Activated naive CD8-positive, alpha-beta T cell treated with anti-CD3 and anti-CD28 coated beads, Interleukin-2, amount 50 U/mL, for 24 hours (primary cell): ENCODE results near the gene EFHC2.

Experiments used
- ATAC-seq: fragments of 150-1000 bp; cut with Tn5 transposase; one replicate; pipeline ENCODE4 v1.10.0; 2021
- DNase-seq: peaks from one replicate; pipeline ENCODE4 v3.0.0; 2021
- H3K27ac Mint-ChIP-seq: one replicate; pipeline ENCODE4 v1.8.0; 2021; ENCODE audit warnings: mild to moderate bottlenecking, mixed read lengths
- H3K27me3 Mint-ChIP-seq: one replicate; pipeline ENCODE4 v1.8.0; 2021; ENCODE audit warnings: mixed read lengths
- H3K36me3 Mint-ChIP-seq: one replicate; pipeline ENCODE4 v1.8.0; 2021; ENCODE audit warnings: low read depth, mixed read lengths
- H3K4me1 Mint-ChIP-seq: one replicate; pipeline ENCODE4 v1.8.0; 2021; ENCODE audit warnings: mixed read lengths
- H3K4me3 Mint-ChIP-seq: one replicate; pipeline ENCODE4 v1.8.0; 2021; ENCODE audit warnings: mild to moderate bottlenecking, moderate library complexity, mixed read lengths
- H3K9me3 Mint-ChIP-seq: one replicate; pipeline ENCODE4 v1.8.0; 2021; ENCODE audit warnings: mixed read lengths

Gene EFHC2

GRCh38 chrX:44178274-44179053 lies 165.0 kb downstream of the EFHC2 start:
- Mint-ChIP-seq H3K27ac (no peak overlapping the region), H3K36me3 (peaks cover 2% of the 10 kb centered on the region), H3K9me3 (peaks cover 7% of the 10 kb centered on the region), H3K4me3 (no peak overlapping the region), H3K27me3 (no peaks in the 10 kb centered on the region), H3K4me1 (no peaks in the 10 kb centered on the region)
- ATAC-seq (no peak), DNase-seq (no peak)

- ATAC-seq (no peak), DNase-seq (no peak)
- Mint-ChIP-seq H3K4me3 (no peak overlapping the region), H3K36me3 (peaks cover 2% of the 10 kb centered on the region), H3K9me3 (peaks cover 7% of the 10 kb centered on the region), H3K27me3 (no peaks in the 10 kb centered on the region), H3K27ac (no peak overlapping the region), H3K4me1 (no peaks in the 10 kb centered on the region)
Measured at GRCh38 chrX:44175455-44175854, 168.0 kb downstream of the EFHC2 start.

GRCh38 chrX:44174061-44174460 lies 169.4 kb downstream of the EFHC2 start:
- peaks cover 7% of the 10 kb centered on the region for H3K9me3 Mint-ChIP-seq
- no peaks in the 10 kb centered on the region for H3K4me1 Mint-ChIP-seq
- DNase-seq, result no peak
- H3K4me3 Mint-ChIP-seq, result no peak overlapping the region
- H3K27me3 Mint-ChIP-seq, result no peaks in the 10 kb centered on the region
- ATAC-seq, result no peak
- H3K36me3 Mint-ChIP-seq, result peaks cover 2% of the 10 kb centered on the region
- no peak overlapping the region for H3K27ac Mint-ChIP-seq

- H3K4me1 Mint-ChIP-seq, result no peaks in the 10 kb centered on the region
- DNase-seq (no peak), ATAC-seq (no peak)
- H3K27me3 Mint-ChIP-seq, result no peaks in the 10 kb centered on the region
- H3K27ac Mint-ChIP-seq, result no peak overlapping the region
- H3K36me3 Mint-ChIP-seq, result peaks cover 2% of the 10 kb centered on the region
- H3K4me3 Mint-ChIP-seq, result no peak overlapping the region
- peaks cover 7% of the 10 kb centered on the region for H3K9me3 Mint-ChIP-seq
Measured at GRCh38 chrX:44173219-44173618, 170.3 kb downstream of the EFHC2 start.

GRCh38 chrX:44167116-44167515 lies 176.4 kb downstream of the EFHC2 start:
- DNase-seq, result no peak
- ATAC-seq, result no peak
- Mint-ChIP-seq H3K9me3 (no peaks in the 10 kb centered on the region), H3K4me3 (no peak overlapping the region), H3K4me1 (no peaks in the 10 kb centered on the region), H3K27me3 (no peaks in the 10 kb centered on the region), H3K27ac (no peak overlapping the region), H3K36me3 (no peaks in the 10 kb centered on the region)

- no peak for DNase-seq
- H3K9me3 Mint-ChIP-seq, result no peaks in the 10 kb centered on the region
- no peak for ATAC-seq
- no peak overlapping the region for H3K4me3 Mint-ChIP-seq
- H3K36me3 Mint-ChIP-seq, result no peaks in the 10 kb centered on the region
- no peaks in the 10 kb centered on the region for H3K27me3 Mint-ChIP-seq
- H3K27ac Mint-ChIP-seq, result no peak overlapping the region
- no peaks in the 10 kb centered on the region for H3K4me1 Mint-ChIP-seq
Measured at GRCh38 chrX:44162964-44163475, 180.5 kb downstream of the EFHC2 start.

GRCh38 chrX:44157858-44158257 lies 185.6 kb downstream of the EFHC2 start:
- Mint-ChIP-seq H3K27ac (no peak overlapping the region), H3K4me1 (no peaks in the 10 kb centered on the region), H3K36me3 (no peaks in the 10 kb centered on the region), H3K27me3 (no peaks in the 10 kb centered on the region), H3K4me3 (no peak overlapping the region), H3K9me3 (no peaks in the 10 kb centered on the region)
- DNase-seq (no peak), ATAC-seq (no peak)

GRCh38 chrX:44157283-44157682 lies 186.2 kb downstream of the EFHC2 start:
- ATAC-seq, result no peak
- no peak for DNase-seq
- H3K27ac Mint-ChIP-seq, result no peak overlapping the region

GRCh38 chrX:44156726-44157125 lies 186.7 kb downstream of the EFHC2 start:
- no peak for ATAC-seq
- H3K27me3 Mint-ChIP-seq, result no peaks in the 10 kb centered on the region

More at GRCh38 chrX:44157283-44157682, 186.2 kb downstream of the EFHC2 start:
- H3K36me3 Mint-ChIP-seq, result no peaks in the 10 kb centered on the region
- H3K27me3 Mint-ChIP-seq, result no peaks in the 10 kb centered on the region
- H3K9me3 Mint-ChIP-seq, result no peaks in the 10 kb centered on the region
- H3K4me1 Mint-ChIP-seq, result no peaks in the 10 kb centered on the region
- H3K4me3 Mint-ChIP-seq, result no peak overlapping the region

GRCh38 chrX:44155126-44155525 lies 188.3 kb downstream of the EFHC2 start:
- no peak for ATAC-seq
- H3K4me1 Mint-ChIP-seq, result no peaks in the 10 kb centered on the region
- no peaks in the 10 kb centered on the region for H3K9me3 Mint-ChIP-seq
- H3K27me3 Mint-ChIP-seq, result no peaks in the 10 kb centered on the region
- no peak for DNase-seq
- H3K27ac Mint-ChIP-seq, result no peak overlapping the region
- no peaks in the 10 kb centered on the region for H3K36me3 Mint-ChIP-seq
- H3K4me3 Mint-ChIP-seq, result no peak overlapping the region

More at GRCh38 chrX:44156726-44157125, 186.7 kb downstream of the EFHC2 start:
- H3K4me3 Mint-ChIP-seq, result no peak overlapping the region
- H3K4me1 Mint-ChIP-seq, result no peaks in the 10 kb centered on the region
- H3K36me3 Mint-ChIP-seq, result no peaks in the 10 kb centered on the region
- H3K9me3 Mint-ChIP-seq, result no peaks in the 10 kb centered on the region
- no peak overlapping the region for H3K27ac Mint-ChIP-seq
- no peak for DNase-seq

GRCh38 chrX:44152852-44153251 lies 190.6 kb downstream of the EFHC2 start:
- H3K36me3 Mint-ChIP-seq, result no peaks in the 10 kb centered on the region
- H3K9me3 Mint-ChIP-seq, result no peaks in the 10 kb centered on the region
- ATAC-seq, result no peak
- no peaks in the 10 kb centered on the region for H3K4me1 Mint-ChIP-seq
- H3K27ac Mint-ChIP-seq, result no peak overlapping the region
- DNase-seq, result no peak
- no peak overlapping the region for H3K4me3 Mint-ChIP-seq
- H3K27me3 Mint-ChIP-seq, result no peaks in the 10 kb centered on the region

GRCh38 chrX:44147130-44147529 lies 196.3 kb downstream of the EFHC2 start:
- H3K36me3 Mint-ChIP-seq, result no peaks in the 10 kb centered on the region
- H3K9me3 Mint-ChIP-seq, result no peaks in the 10 kb centered on the region
- H3K4me3 Mint-ChIP-seq, result no peak overlapping the region
- DNase-seq (no peak), ATAC-seq (no peak)
- H3K4me1 Mint-ChIP-seq, result no peaks in the 10 kb centered on the region
- no peak overlapping the region for H3K27ac Mint-ChIP-seq
- H3K27me3 Mint-ChIP-seq, result no peaks in the 10 kb centered on the region

GRCh38 chrX:44144177-44144945 lies 199.1 kb downstream of the EFHC2 start:
- DNase-seq (no peak), ATAC-seq (no peak)
- H3K4me1 Mint-ChIP-seq, result no peaks in the 10 kb centered on the region
- no peaks in the 10 kb centered on the region for H3K9me3 Mint-ChIP-seq
- H3K27me3 Mint-ChIP-seq, result no peaks in the 10 kb centered on the region
- no peaks in the 10 kb centered on the region for H3K36me3 Mint-ChIP-seq
- no peak overlapping the region for H3K4me3 Mint-ChIP-seq
- no peak overlapping the region for H3K27ac Mint-ChIP-seq

GRCh38 chrX:44143061-44143602 lies 200.3 kb downstream of the EFHC2 start:
- Mint-ChIP-seq H3K4me1 (no peaks in the 10 kb centered on the region), H3K4me3 (no peak overlapping the region), H3K27me3 (no peaks in the 10 kb centered on the region), H3K36me3 (no peaks in the 10 kb centered on the region), H3K9me3 (no peaks in the 10 kb centered on the region), H3K27ac (no peak overlapping the region)
- DNase-seq (no peak), ATAC-seq (no peak)

- no peaks in the 10 kb centered on the region for H3K27me3 Mint-ChIP-seq
- H3K36me3 Mint-ChIP-seq, result no peaks in the 10 kb centered on the region
- no peak overlapping the region for H3K27ac Mint-ChIP-seq
- DNase-seq (no peak), ATAC-seq (no peak)
- H3K4me1 Mint-ChIP-seq, result no peaks in the 10 kb centered on the region
- H3K9me3 Mint-ChIP-seq, result no peaks in the 10 kb centered on the region
- H3K4me3 Mint-ChIP-seq, result no peak overlapping the region
Measured at GRCh38 chrX:44130189-44130588, 213.3 kb downstream of the EFHC2 start.
